Lung (tissue), 5 donors: Measurements from ENCODE around the gene CCNG2. TPM values are rescaled to one million over a fixed set of nuclear protein-coding genes. Genes with fewer than 3 reads are reported as not detected.

Experiments
- polyA plus RNA-seq, 2 donors: library from polyadenylated mRNA; stranded (reverse); fragments of 200-250 nt; gene quantifications; one replicate each; pipeline ENCODE4 v1.2.1, GENCODE V29; 2013
- small RNA-seq: library from RNA; depleted of rRNA; stranded (forward); fragments of <200 nt; gene quantifications from one replicate; pipeline ENCODE3, GENCODE V24; 2014; ENCODE audit warnings: low replicate concordance
- total RNA-seq, 2 donors: library from RNA; depleted of rRNA in 1 of 2; stranded (reverse); fragments of >200 nt in 1 of 2; gene quantifications; one replicate each; pipeline ENCODE4 v1.2.1, GENCODE V29; 2014 to 2021
- donor health status: Bipolar disorder and iron deficiency.
- donor health status: healthy.
- donor health status: DM: yes; HTN: yes; CAD: no.

The CCNG2 gene
- total and polyA plus RNA-seq, 4 donors, result 9.6 to 92.7 (median 25.8) TPM

Small RNA genes lying within 50 kb of the gene (small RNA-seq; reads per million reads assigned to genes)
- not detected for gene RNU6-1187P

Other genes starting within 250 kb of the CCNG2 start
- gene SEPTIN11, start 207.5 kb upstream of the CCNG2 start, total RNA-seq, result 100 to 1,000 TPM; 104 to 126 TPM
- 10 to 100 TPM; 20.4 to 24.5 TPM for gene SEPTIN11, start 207.5 kb upstream of the CCNG2 start, polyA plus RNA-seq
- gene CCNI, start 81.2 kb upstream of the CCNG2 start, total RNA-seq, result 100 to 1,000 TPM; 194 to 313 TPM
- gene CCNI, start 81.2 kb upstream of the CCNG2 start, polyA plus RNA-seq, result 100 to 1,000 TPM in 1 of 2 donors, 10 to 100 TPM in 1; 62.8 to 106 TPM